ENCODE measurements around the gene DCTN1. TPM values are rescaled to one million over a fixed set of nuclear protein-coding genes. Genes with fewer than 3 reads are reported as not detected.

The DCTN1 gene
- total and polyA plus RNA-seq, 2 donors (not counting 1 experiment from before 2014, with no cell fraction given) = 133 to 228 TPM

- no peak overlapping the region for H3K4me2 ChIP-seq (ENCODE audit: extremely low read depth, insufficient read depth, low read length)
- H3K9ac ChIP-seq (ENCODE audit: insufficient read depth, low read length) = no peak overlapping the region
These were observed 8.7 kb downstream of the DCTN1 start for GRCh38 chr2:74371421-74371820.

GRCh38 chr2:74369976-74370375 is 10.1 kb downstream of the DCTN1 start:
- peaks cover 31% of the 10 kb centered on the region for H3K36me3 ChIP-seq (ENCODE audit: control insufficient read depth, insufficient read depth, low read length)

More at GRCh38 chr2:74371421-74371820, 8.7 kb downstream of the DCTN1 start:
- H2AFZ ChIP-seq (ENCODE audit: low read length) = no peak overlapping the region
- H3K9me3 ChIP-seq (ENCODE audit: control insufficient read depth, insufficient read depth, low read depth, low read length) = no peaks in the 10 kb centered on the region
- DNase-seq (ENCODE audit: low read depth in 2 of 2) = no peak
- peaks cover 27% of the 10 kb centered on the region for H3K36me3 ChIP-seq (ENCODE audit: control insufficient read depth, insufficient read depth, low read length)
- H3K4me1 ChIP-seq (ENCODE audit: control insufficient read depth, extremely low read depth, insufficient read depth, low read length) = peaks cover 3% of the 10 kb centered on the region
- H3K27ac ChIP-seq (ENCODE audit: insufficient read depth, low read length) = no peak overlapping the region
- H3K27me3 ChIP-seq (ENCODE audit: control insufficient read depth, insufficient read depth, low read length) = no peaks in the 10 kb centered on the region
- no peaks in the 10 kb centered on the region for H4K20me1 ChIP-seq (ENCODE audit: control insufficient read depth, extremely low read depth, insufficient read depth, low read length)
- peaks cover 3% of the 10 kb centered on the region for H3K79me2 ChIP-seq (ENCODE audit: control insufficient read depth, insufficient read depth, low read length)
- TF ChIP-seq CTCF (conservative IDR thresholded peaks at IDR 0.05 in 1 of 2, IDR thresholded peaks at IDR 0.05 in 1 of 2; ENCODE audit: low read depth in 1 of 2, low read length in 2 of 2) (no peak), EZH2 (IDR thresholded peaks at IDR 0.05; ENCODE audit: low read length, missing control alignments) (no peak)
- no peak overlapping the region for H3K4me3 ChIP-seq (replicated peaks in 1 of 4; ENCODE audit: control extremely low read depth in 1 of 4, insufficient read depth in 1 of 4, low read depth in 3 of 4, low read length in 4 of 4)

GRCh38 chr2:74368499-74368898 is 11.6 kb downstream of the DCTN1 start:
- H3K4me1 ChIP-seq (ENCODE audit: control insufficient read depth, extremely low read depth, insufficient read depth, low read length) = no peaks in the 10 kb centered on the region
- no peaks in the 10 kb centered on the region for H3K9me3 ChIP-seq (ENCODE audit: control insufficient read depth, insufficient read depth, low read depth, low read length)
- H3K79me2 ChIP-seq (ENCODE audit: control insufficient read depth, insufficient read depth, low read length) = no peaks in the 10 kb centered on the region
- H3K36me3 ChIP-seq (ENCODE audit: control insufficient read depth, insufficient read depth, low read length) = peaks cover 41% of the 10 kb centered on the region
- H3K27me3 ChIP-seq (ENCODE audit: control insufficient read depth, insufficient read depth, low read length) = no peaks in the 10 kb centered on the region
- no peaks in the 10 kb centered on the region for H4K20me1 ChIP-seq (ENCODE audit: control insufficient read depth, extremely low read depth, insufficient read depth, low read length)
- no peak overlapping the region for H3K4me2 ChIP-seq (ENCODE audit: extremely low read depth, insufficient read depth, low read length)
- H3K27ac ChIP-seq (ENCODE audit: insufficient read depth, low read length) = no peak overlapping the region
- H3K4me3 ChIP-seq (replicated peaks in 1 of 4; ENCODE audit: control extremely low read depth in 1 of 4, insufficient read depth in 1 of 4, low read depth in 3 of 4, low read length in 4 of 4) = no peak overlapping the region
- no peak overlapping the region for H2AFZ ChIP-seq (ENCODE audit: low read length)
- no peak for TF ChIP-seq CTCF (conservative IDR thresholded peaks at IDR 0.05 in 1 of 2, IDR thresholded peaks at IDR 0.05 in 1 of 2; ENCODE audit: low read depth in 1 of 2, low read length in 2 of 2)
- no peak for TF ChIP-seq EZH2 (IDR thresholded peaks at IDR 0.05; ENCODE audit: low read length, missing control alignments)
- H3K9ac ChIP-seq (ENCODE audit: insufficient read depth, low read length) = no peak overlapping the region
- no peak for DNase-seq (ENCODE audit: low read depth in 2 of 2)

More at GRCh38 chr2:74369976-74370375, 10.1 kb downstream of the DCTN1 start:
- Histone ChIP-seq H3K27ac (ENCODE audit: insufficient read depth, low read length) (no peak overlapping the region), H3K27me3 (ENCODE audit: control insufficient read depth, insufficient read depth, low read length) (no peaks in the 10 kb centered on the region), H3K9me3 (ENCODE audit: control insufficient read depth, insufficient read depth, low read depth, low read length) (no peaks in the 10 kb centered on the region), H3K4me3 (replicated peaks in 1 of 4; ENCODE audit: control extremely low read depth in 1 of 4, insufficient read depth in 1 of 4, low read depth in 3 of 4, low read length in 4 of 4) (no peak overlapping the region), H3K9ac (ENCODE audit: insufficient read depth, low read length) (no peak overlapping the region), H3K4me2 (ENCODE audit: extremely low read depth, insufficient read depth, low read length) (no peak overlapping the region), H3K4me1 (ENCODE audit: control insufficient read depth, extremely low read depth, insufficient read depth, low read length) (peaks cover 3% of the 10 kb centered on the region), H4K20me1 (ENCODE audit: control insufficient read depth, extremely low read depth, insufficient read depth, low read length) (no peaks in the 10 kb centered on the region), H2AFZ (ENCODE audit: low read length) (no peak overlapping the region), H3K79me2 (ENCODE audit: control insufficient read depth, insufficient read depth, low read length) (peaks cover 3% of the 10 kb centered on the region)
- no peak for DNase-seq (ENCODE audit: low read depth in 2 of 2)
- TF ChIP-seq EZH2 (IDR thresholded peaks at IDR 0.05; ENCODE audit: low read length, missing control alignments) (no peak), CTCF (conservative IDR thresholded peaks at IDR 0.05 in 1 of 2, IDR thresholded peaks at IDR 0.05 in 1 of 2; ENCODE audit: low read depth in 1 of 2, low read length in 2 of 2) (no peak)
